ENCODE measurements around the gene MAP4K3.
A peak's percentile ranks its signal among the peaks of the same experiment; 100 is the strongest.

MAP4K3 gene

GRCh38 chr2:39436592-39437521 lies at the start of gene MAP4K3:
Gene MAP4K3 (minus strand): TSS chr2:39437285. CDS start chr2:39436987, 298 bp downstream.
- peak; percentile 95 for DNase-seq

DNA sequence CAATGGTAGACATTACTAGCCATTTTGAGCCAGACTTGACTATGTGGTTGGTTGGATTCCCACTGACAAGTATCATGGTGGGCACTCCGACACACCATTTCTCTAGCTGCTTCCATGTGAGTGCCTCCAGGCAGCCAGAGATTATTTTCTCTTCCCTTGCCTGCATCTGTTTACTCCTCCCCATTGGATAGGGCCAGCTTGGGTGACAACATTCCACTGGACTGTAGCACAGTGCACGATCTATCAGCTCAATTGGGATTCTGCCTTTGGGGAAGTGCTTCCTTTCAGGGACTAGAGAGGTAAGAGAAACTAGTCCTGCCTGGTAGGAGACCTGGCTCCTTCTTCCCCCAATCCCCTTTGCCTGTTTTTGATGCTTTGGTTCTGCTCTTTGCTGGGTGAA lies 49.0 kb upstream of the MAP4K3 start:
- no peak for DNase-seq

DNA sequence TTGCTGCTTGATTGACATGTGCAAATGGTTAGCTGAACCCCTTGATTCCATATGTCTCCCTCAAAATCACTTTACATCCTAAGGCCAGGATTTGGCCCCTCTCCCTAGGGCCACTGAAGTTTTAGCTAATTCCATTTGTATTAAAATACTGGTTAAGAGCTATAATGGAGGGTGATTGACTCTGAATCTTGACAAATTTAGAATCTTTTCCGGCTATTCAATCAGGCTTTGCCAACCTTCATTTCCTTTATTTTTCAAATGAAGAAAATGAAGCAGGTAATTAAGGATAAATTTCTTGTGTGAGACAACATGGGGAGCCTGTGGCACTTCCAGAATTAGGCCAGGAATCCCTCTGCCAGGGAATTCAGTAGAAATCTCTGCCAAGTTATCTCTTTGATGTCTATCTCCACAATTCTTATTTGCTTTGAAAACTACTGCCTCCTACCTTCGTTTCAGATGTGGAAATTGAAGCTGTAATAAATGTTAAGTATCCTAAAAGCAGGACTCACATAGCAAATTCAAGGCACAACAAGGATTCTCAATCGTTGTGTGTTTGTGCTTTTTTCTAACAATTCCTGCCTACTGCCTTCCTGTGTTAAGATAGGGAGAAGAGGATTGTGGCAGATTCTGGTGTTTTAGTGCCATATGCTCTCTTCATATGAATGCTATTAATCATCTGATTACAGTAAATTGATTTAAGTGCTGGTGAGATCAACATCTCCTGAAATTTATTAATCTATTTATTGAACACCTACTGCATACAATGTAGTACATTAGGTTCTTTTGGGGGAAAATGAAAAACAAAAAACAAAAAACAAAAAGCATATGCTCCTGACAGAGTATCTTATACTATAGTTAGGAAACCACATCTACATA lies 47.8 kb upstream of the MAP4K3 start:
- no peak for DNase-seq

- DNase-seq: peak; percentile 14
Observed at GRCh38 chr2:39484206-39484605, 47.1 kb upstream of the MAP4K3 start.

DNA sequence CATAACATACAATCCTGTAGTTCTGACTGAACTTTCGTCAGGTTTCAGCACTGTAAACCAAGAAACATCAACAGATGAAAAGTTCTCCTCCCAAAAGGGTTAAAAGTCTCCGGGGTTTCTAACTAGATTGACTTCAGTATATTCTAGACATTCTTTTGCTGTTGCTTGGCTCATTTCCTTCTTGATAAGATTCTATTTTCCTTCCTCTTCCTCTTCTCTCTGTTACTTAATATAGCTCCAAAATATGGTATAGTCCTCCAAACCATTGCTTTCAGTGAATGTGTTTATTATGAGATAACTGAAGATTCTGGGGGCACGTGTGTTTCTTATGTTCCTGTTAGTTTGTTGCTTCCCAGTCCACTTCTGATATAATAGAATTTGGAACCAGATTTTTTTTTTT lies 46.4 kb upstream of the MAP4K3 start:
- DNase-seq: no peak

DNA sequence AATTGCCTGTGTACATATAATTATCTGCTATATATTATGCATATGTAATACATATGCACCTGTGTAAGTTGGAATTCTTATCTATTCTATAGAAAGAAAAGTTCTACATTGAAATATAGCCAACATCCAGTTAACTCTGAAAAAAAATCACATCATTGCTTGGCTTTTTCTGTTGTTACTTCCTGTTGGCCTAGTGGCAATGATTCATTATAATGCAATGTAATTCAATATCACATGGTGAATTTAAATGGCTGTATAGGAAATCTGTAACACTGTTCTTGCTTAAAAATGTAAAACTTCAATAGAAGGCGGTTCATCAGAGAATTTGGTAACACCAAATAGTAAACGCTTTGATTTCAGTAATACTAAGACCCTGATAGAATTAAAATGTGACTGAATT lies 44.5 kb upstream of the MAP4K3 start:
- DNase-seq: peak; percentile 74

DNA sequence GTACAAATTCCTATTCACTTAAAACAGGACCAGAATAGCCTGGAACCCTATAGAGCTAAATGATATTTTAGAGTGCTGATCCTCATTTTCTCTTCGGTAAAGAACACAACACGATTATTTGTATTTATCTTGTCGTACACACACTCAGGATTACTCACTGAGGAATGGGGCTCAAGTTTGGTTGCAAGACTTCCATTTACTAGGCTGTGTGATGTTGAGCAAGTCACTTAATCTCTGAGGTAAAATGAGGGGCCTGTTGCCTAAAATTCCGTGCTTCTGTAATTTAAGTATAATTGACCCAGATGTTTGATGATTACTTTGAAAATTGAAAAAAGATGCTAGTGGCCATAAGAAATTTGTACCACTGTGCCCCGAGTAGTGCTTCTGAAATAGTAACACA lies 42.6 kb upstream of the MAP4K3 start:
- DNase-seq: no peak

GRCh38 chr2:39479053-39479670 lies 42.1 kb upstream of the MAP4K3 start:
- no peak for DNase-seq

GRCh38 chr2:39476524-39476923 lies 39.4 kb upstream of the MAP4K3 start:
- DNase-seq: no peak

DNA sequence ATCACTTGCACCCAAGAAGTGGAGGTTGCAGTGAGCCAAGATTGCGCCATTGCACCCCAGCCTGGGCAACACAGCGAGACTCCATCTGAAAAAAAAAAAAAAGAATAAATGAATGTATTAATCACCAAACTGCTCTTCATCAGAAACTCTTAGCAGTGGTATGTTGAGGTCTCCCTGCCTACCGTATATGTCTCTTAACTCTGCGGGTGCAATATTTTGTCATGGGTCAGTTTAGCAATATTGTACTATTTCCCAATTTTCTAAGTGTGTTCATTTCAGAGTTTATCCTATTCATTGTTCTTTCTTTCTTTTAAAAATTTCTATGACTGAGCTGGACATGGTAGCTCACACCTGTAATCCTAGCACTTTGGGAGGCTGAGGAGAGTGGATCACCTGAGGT lies 37.9 kb upstream of the MAP4K3 start:
- no peak for DNase-seq

GRCh38 chr2:39470580-39470979 lies 33.5 kb upstream of the MAP4K3 start:
- no peak for DNase-seq

GRCh38 chr2:39469807-39470206 lies 32.7 kb upstream of the MAP4K3 start:
- DNase-seq: peak; percentile 57

DNA sequence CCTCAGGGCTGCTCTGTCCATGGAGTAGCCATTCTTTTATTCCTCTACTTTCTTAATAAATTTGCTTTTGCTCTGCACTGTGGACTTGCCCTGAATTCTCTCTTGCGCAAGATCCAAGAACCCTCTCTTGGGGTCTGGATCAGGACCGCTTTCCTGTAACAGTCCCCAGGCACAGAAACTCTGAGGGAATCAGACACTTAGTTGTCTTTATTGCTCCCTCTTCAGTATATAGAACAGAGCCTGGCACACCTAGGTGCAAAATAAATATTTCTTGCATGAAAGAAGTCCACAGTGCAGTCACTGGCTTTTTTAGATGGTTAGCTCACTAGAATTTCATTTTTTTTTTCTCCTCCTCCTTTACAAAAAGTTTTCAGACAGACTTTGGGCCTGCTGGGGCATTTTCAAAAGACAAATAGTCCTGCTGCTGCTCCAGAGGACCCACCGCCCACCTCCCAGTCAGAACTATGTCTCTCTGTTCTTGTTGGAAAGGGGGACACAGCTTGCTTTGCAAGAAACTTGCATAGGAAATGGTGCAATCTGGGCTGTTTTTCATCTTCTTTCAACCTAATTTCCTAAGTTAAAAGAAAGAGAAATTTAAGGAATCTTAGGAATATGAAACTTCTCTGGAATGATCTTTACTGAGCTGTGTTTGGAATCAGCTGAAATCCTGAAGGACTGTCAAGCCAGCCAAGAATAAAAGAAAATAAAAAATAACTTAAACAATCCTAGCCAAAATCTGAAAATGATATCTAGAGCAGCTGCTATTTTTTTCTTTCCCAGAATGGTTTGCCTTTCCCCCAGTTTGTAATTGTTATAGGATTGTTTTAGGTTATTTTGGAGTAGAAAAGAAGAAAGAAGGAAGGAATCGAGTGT lies 31.7 kb upstream of the MAP4K3 start:
- peak; percentile 68 for DNase-seq

DNA sequence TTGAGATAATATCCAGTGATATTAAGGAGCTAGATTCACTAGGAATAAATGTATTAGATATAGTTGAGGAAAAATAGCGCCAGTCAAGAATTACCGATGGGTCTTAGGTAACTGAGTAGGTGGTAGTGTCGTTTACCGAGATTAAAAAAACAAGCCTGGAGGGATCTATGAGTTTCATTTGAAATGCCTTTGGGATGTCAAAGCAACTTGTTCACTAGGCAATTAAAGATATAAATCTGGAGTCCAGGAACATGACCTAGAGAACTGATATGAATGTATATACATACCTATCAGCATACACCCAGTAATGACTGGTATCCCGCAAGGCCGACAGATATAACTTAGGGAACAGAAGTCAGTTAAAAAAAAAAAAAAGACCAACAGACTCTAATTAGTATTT lies 29.2 kb upstream of the MAP4K3 start:
- no peak for DNase-seq

DNA sequence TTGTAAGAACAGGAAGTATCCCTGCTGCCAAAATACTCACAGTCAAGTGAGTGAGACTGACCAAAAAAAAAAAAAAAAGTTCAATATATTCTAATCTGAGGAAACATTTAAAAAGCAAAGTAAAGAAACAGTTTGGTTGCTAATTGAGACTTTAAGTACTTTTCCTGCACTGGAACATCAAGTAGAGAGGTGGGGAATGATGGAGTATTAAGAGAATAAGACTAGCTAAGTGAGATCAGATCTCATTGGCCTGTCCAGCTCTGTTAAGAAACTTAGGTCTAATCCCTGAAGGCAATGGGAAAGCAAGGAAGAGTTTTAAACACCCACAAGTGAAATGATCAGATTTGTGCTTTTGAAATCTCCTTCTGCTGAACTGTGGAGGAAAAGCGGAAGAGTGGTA lies 27.8 kb upstream of the MAP4K3 start:
- DNase-seq: no peak

- DNase-seq: peak; percentile 37
Observed at GRCh38 chr2:39455826-39456225, 18.7 kb upstream of the MAP4K3 start.

- DNase-seq: no peak
Observed at GRCh38 chr2:39452396-39452795, 15.3 kb upstream of the MAP4K3 start.

- no peak for DNase-seq
Observed at GRCh38 chr2:39451954-39452353, 14.9 kb upstream of the MAP4K3 start.

GRCh38 chr2:39448169-39448502 lies 11.1 kb upstream of the MAP4K3 start:
- no peak for DNase-seq

GRCh38 chr2:39447266-39448168 lies 10.4 kb upstream of the MAP4K3 start:
- DNase-seq: no peak

GRCh38 chr2:39445934-39446333 lies 8.8 kb upstream of the MAP4K3 start:
- DNase-seq: no peak

All from fibroblast of skin of right quadriceps (primary cell).